Astrocyte of the spinal cord (primary cell): ENCODE measurements around the gene CLASP1.

Experiments
- DNase-seq: peaks from one replicate; pipeline ENCODE4 v3.0.0; 2011; ENCODE audit warnings: low read depth, low spot score
- H3K4me3 ChIP-seq: 2 replicates; pipeline ENCODE4 v1.5.1; 2011; ENCODE audit warnings: low read depth, mild to moderate bottlenecking, low read length, moderate library complexity
- in situ Hi-C: cut with HindIII; loops from 2 replicates; pipeline ENCODE4 v1.10.0; 2017; ENCODE audit warnings: low sequenced_read_pairs
- TF ChIP-seq, protein P1 (sequence below): IDR thresholded peaks from 2 replicates; pipeline ENCODE4 v1.5.1; 2012; ENCODE audit warnings: low read depth, mild to moderate bottlenecking, low read length, inconsistent platforms

CLASP1 gene

DNA sequence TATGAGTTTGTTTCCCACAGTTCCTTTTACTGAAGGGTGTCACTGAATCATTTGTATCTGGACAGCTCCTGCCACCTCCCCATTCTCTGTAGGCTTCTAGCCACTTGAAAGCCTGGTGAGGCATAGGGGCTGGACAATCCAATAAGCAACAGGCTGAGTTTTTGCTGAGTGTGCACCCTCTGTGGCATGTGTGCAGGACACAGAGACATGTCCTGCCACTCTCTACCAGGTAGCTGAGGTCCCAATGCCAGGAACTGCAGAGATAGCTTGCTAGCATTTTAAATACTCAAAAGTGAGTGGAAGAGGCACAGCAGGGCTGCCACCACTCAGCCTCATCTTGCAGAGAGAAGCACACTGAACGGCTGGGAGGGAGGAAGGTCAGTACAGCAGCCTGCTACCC, 287.0 kb downstream of the CLASP1 start:
- TF ChIP-seq, protein P1, sequence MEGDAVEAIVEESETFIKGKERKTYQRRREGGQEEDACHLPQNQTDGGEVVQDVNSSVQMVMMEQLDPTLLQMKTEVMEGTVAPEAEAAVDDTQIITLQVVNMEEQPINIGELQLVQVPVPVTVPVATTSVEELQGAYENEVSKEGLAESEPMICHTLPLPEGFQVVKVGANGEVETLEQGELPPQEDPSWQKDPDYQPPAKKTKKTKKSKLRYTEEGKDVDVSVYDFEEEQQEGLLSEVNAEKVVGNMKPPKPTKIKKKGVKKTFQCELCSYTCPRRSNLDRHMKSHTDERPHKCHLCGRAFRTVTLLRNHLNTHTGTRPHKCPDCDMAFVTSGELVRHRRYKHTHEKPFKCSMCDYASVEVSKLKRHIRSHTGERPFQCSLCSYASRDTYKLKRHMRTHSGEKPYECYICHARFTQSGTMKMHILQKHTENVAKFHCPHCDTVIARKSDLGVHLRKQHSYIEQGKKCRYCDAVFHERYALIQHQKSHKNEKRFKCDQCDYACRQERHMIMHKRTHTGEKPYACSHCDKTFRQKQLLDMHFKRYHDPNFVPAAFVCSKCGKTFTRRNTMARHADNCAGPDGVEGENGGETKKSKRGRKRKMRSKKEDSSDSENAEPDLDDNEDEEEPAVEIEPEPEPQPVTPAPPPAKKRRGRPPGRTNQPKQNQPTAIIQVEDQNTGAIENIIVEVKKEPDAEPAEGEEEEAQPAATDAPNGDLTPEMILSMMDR = no peak
- in situ Hi-C loops = no loop called here
- DNase-seq = no peak
- no peak overlapping the region for H3K4me3 ChIP-seq

DNA sequence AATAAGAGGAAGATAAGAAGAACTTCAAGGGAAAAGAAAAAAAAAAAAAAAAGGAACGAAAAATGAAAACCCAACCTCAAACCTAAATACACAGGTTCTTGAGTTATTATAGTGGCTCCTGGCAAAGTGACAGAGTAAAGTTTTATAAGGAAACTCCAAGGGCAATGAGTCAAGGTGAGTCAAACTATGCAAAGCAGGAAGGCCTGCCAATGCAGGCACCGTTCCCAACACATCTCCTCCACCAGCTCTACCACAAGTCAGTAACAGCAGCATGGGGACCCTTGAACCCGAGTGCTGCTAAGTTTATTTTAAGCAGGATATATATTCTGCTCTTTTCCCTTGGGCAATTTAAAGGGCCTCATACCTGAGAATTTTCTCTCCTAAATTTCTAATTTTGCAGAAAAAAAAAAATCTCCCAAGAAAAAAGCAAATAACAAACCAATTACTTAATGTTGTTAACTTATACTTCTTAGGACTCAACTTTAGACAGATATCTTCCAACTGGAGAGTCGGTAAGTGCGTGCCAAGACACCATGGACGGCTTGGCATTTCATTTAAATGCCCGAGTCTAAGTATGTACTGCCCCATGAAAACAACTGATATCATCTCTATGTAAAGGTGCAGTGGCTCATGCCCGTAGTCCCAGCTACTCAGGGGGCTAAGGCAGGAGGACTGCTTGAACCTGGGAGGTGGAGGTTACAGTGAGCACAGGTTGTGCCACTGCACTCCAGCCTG, 288.5 kb downstream of the CLASP1 start:
- in situ Hi-C loops = no loop called here
- H3K4me3 ChIP-seq = no peak overlapping the region
- TF ChIP-seq, protein P1 = no peak
- peak; percentile 90 for DNase-seq

DNA sequence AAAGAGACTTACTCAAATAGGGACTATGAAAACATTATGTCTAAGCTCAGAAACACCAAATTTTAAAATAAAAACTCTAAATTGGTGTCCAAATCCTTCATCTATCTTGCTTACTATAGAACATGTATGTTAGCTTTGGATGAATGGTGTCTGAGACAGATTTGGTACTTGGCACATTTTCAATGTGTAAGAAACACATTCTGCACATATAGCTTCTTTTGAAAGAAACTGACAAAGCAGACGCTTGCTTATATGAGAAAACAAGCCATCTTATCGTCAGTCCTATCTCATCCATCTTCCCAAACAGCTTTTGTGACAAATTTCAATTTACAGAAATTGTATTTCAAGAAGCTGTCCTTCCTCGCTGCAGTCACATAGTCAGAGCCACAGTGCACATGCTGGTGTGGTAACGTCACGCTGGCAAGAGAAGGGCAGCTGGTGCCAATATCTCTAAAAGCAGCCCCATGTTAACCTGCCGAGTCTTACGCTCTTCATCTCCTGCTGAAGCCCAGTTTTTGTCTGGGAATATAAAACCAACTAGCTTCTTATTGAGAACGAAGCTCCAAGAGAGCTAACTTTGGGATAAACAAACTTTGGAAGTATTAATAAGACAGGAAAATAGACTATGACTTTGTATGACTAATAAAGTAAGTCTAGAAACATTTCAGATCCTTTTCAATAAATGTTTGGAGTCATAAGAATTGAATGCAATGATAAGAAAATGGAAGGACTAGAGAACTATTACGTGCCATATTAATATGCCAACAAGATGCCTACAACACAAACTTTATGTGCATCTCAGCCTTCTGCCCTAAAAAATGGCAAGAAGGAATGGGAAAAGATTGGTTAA, 289.3 kb downstream of the CLASP1 start:
- DNase-seq = no peak
- H3K4me3 ChIP-seq = no peak overlapping the region
- in situ Hi-C loops = no loop called here
- TF ChIP-seq, protein P1 = no peak

- no peak overlapping the region for H3K4me3 ChIP-seq
- in situ Hi-C loops = no loop called here
- TF ChIP-seq, protein P1 = no peak
- no peak for DNase-seq
These were observed 290.1 kb downstream of the CLASP1 start for GRCh38 chr2:121359170-121359569.

DNA sequence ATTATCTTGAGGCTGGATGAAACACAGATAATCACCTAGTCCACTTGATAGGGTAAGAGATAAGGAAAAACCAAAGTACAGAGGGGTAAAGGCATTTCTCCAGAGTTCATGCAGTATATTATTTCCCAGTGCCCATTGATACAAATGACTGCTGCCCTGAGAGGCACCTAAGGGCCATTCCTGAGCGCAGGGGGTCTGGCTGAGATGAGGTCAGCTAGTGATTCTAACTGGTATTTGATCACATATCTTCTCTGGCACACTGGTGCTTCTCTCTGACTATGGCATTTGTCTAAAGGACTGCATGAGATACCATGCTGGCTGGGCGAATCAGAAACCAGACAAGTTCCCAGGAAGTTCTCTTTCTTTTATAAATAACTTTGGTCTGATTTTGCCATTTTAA, 291.0 kb downstream of the CLASP1 start:
- H3K4me3 ChIP-seq = no peak overlapping the region
- TF ChIP-seq, protein P1 = no peak
- no peak for DNase-seq
- in situ Hi-C loops = no loop called here

DNA sequence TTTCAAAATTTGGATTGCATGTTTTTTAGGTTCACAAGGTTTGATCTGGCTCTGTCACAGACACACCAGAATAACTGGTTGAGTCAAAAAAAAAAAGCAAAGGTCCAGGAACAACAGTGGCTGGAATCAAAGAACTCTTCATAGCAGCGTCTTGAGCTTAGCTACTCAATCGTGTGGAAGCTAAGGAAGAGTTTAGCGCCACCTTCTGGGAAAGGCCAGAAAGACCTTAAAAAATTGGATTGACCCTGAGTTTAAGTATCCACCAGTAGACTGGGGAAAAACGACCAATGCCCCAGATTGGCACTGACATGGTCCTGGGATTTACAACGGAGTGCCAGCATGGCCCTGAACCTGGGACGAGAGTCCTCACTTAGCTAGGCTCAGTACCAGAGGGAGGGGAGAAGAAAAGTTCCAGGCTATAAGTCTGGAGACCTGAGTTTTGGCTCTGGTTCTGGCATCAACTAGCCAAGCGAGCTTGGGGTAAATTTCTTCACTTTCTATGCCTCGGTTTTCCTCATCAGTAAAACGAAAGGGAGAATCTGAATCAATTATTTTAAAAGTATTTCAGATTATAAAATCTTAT, 293.1 kb downstream of the CLASP1 start:
- DNase-seq = peak; percentile 78
- in situ Hi-C loops = no loop called here
- TF ChIP-seq, protein P1 = peak; percentile 86
- no peak overlapping the region for H3K4me3 ChIP-seq
